ENCODE results near the gene PCDHA7.
A peak's percentile ranks its signal among the peaks of the same experiment; 100 is the strongest.
"Not testable (repeated sequence)": the region's sequence is repeated elsewhere in the genome, so short reads cannot be mapped to it uniquely, and the experiment has no call there.

PCDHA7 gene

GRCh38 chr5:140796718-140797095, 37.4 kb upstream of the PCDHA7 start:
- TF ChIP-seq ZFX (IDR thresholded peaks at IDR 0.05) = no peak
- TF ChIP-seq CTCF (conservative IDR thresholded peaks at IDR 0.05) = no peak
- no peak overlapping the region for H3K27ac ChIP-seq

- TF ChIP-seq ZFX (IDR thresholded peaks at IDR 0.05) = no peak
- peak; percentile 51 for TF ChIP-seq CTCF (conservative IDR thresholded peaks at IDR 0.05)
- H3K27ac ChIP-seq = no peak within 1 kb of the TSS
These were observed 33.1 kb upstream of the PCDHA7 start, which contains the start of gene PCDHA3 for GRCh38 chr5:140800816-140801493. Gene PCDHA3, plus strand, starts transcription at chr5:140801057.

GRCh38 chr5:140801494-140801841, 32.6 kb upstream of the PCDHA7 start:
- TF ChIP-seq CTCF (conservative IDR thresholded peaks at IDR 0.05) (peak; percentile 60), ZFX (IDR thresholded peaks at IDR 0.05) (no peak)
- H3K27ac ChIP-seq = no peak overlapping the region

GRCh38 chr5:140802381-140802780, 31.7 kb upstream of the PCDHA7 start:
- not testable (repeated sequence) for H3K27ac ChIP-seq

GRCh38 chr5:140802781-140803271, 31.2 kb upstream of the PCDHA7 start:
- no peak for TF ChIP-seq CTCF (conservative IDR thresholded peaks at IDR 0.05)
- no peak for TF ChIP-seq ZFX (IDR thresholded peaks at IDR 0.05)
- H3K27ac ChIP-seq = no peak overlapping the region

- TF ChIP-seq ZFX (IDR thresholded peaks at IDR 0.05) (no peak), CTCF (conservative IDR thresholded peaks at IDR 0.05) (peak; percentile 81)
- H3K27ac ChIP-seq = no peak within 1 kb of the TSS
These were observed 27.0 kb upstream of the PCDHA7 start, which contains the start of gene PCDHA4 for GRCh38 chr5:140806834-140807775. Gene PCDHA4, plus strand, starts transcription at chr5:140807068.

- H3K27ac ChIP-seq = not testable (repeated sequence)
These were observed 25.7 kb upstream of the PCDHA7 start for GRCh38 chr5:140808241-140808888.

GRCh38 chr5:140808889-140809291, 25.2 kb upstream of the PCDHA7 start:
- no peak for TF ChIP-seq CTCF (conservative IDR thresholded peaks at IDR 0.05)
- TF ChIP-seq ZFX (IDR thresholded peaks at IDR 0.05) = no peak
- H3K27ac ChIP-seq = no peak overlapping the region
